HG03571 (cell line): ENCODE results near the gene KIF16B.

Source experiments
- ATAC-seq: cut with Tn5 transposase; IDR thresholded peaks from one replicate; pipeline ENCODE4 v1.9.1; 2021; ENCODE audit not compliant: unreplicated experiment

The KIF16B gene

DNA sequence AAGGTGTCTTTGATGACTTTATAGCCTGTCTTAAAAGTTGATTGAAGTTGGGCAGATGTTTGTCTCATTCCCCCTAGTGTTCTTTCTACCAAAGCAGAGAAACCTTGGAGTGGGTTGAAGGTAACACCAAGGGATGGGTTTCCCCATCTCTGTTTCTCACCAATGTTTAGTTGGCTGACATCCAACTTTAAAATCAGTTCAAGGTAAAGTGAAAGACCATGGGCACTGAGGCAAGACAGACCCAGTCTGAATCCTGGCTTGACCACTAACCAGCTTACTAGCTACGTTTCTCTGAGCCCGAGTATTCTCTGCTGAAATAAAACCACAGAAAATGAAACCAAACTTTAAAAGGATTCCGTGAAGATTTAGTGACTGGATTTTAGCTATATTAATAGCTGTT, 258.9 kb downstream of the KIF16B start:
- ATAC-seq, result peak; percentile 53

DNA sequence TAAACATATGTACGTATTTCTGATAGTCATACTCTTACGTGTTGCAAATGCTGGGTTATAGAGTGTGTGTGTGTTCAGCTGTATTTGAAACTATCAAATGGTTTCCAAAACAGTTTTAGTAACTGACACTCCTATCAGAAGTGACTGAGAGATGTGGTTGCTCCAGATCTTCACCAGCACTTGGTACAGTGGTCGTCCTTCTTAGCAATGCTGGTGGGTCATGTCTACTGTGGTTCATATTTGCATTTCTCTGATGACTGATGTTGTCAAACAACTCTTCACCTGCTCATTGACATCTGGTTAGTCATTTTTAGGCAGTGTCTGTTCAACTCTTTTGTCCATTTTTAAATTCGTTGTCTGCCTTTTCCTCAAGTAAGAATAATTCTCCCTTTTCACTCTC, 259.3 kb downstream of the KIF16B start:
- no peak for ATAC-seq

DNA sequence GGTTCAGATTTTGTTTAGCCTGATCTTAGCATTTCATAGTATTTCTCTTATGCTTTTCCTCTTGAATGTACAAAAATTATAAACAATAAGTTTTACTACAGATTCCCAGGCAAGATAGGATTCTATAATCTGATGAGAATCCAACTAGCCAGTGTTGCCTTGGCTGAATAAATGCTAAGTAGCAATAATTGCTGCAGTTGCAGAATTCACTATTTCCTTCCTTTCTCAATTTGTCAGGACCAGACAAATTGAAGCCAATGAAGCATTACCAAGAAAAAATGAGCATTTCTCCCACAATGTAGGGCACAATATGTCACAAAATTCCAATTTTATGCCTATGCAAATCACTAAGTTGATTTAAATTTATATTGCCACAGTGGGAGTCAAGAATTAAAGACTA, 260.2 kb downstream of the KIF16B start:
- no peak for ATAC-seq

DNA sequence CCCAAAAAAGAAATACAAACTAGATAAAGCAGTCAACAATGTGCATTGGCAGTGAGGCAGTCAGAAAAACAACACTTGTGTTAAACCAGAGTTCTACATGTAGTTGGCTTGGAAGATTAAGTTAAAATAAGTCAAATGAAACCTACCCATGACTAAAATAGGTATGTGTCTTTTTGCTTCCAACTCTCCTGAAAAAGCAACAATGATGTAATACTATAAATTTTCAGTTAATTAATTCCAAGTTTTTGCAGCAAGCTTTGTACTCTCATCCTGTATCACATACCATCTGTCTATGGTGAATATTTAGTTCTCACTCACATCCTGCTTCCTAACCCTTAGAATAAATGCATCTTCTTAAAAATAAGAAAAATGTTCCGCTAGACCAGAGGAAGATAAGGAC, 261.5 kb downstream of the KIF16B start:
- no peak for ATAC-seq

DNA sequence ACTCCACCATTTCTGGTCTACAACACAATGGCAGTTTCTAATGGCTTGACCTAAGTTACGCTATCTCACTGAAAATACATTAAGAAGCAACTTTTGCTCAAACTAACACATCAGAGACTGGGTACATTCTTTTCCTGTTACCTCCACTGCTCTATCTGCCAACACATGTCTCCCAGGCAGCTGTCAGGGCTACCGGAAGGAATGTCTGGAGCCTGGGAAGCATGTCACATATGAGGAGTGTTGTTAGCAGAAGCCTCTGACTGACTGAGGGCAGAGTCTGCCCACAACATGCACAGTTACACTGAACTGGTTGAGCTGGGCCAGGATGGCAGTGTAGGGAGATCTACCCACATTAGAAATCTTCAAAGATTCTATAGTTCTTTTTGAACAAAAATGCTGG, 264.5 kb downstream of the KIF16B start:
- ATAC-seq, result no peak

DNA sequence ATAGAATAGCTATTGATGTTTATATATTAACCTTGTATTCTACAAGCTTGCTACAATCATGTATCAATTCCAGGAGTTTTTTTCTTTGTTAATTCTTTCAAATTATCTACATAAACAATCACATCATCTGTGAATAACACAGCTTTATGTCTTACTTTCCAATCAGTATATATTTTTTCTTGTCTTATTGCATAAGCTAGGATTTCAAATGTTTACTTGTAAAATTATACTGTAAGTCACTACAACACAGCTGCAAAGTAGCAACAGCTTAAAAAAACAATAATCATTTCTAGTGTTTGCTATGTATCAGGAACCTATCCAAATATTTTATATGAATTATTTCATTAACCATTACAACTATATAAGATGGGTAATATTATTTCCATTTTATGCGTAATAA, 270.4 kb downstream of the KIF16B start:
- ATAC-seq, result no peak

DNA sequence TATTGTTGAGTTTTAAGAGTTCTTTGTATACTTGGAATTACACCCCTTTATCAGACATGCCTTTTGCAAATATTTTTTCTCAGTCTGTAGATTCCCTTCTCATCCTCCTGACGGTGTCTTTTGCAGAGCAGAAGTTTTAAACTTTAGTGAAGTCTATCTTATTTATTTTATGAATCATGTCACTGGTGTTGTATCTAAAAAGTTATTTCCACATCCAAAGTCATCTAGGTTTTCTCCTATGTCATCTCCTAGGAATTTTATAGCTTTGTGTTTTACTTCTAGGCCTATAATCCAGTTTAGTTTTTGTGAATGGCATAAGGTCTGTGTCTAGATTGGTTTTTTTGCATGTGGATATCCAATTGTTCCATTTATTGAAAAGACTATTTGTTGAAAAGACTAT, 271.3 kb downstream of the KIF16B start:
- ATAC-seq, result no peak

DNA sequence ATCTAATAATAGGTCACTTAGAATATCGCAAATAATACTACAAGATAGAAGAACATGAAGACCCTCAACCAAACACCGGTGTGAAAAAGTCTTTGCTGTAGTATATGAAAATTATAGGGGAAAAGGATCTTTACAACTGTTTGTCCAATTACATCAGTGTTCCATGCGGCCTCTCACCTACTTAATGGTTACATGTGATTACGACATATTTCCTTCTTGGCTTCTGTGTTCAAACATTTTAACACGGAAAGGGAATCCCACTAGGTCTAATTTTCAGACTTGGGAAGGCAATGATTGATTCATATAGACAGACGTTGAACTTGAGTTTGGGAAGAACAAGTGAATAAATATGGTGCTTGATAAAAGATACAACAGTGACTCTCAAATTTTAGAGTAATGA, 273.4 kb downstream of the KIF16B start:
- ATAC-seq, result no peak

DNA sequence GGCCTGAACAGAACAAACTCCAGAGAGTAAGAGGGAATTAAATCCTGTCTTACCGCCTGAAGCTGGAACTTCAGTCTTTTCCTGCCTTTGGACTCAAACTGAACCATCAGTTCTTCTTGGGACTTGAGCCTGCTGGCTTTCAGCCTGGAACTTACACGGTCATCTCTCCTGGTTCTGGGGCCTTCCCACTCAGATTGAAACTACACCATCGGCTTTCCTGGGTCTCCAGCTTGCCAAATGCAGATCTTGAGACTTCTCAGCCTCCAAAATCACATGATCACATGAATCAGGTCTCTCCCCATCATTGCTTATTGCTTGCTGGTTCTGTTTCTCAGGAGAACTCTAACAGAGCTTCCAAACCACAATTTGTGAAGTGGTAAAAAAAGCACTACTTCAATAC, 276.3 kb downstream of the KIF16B start:
- ATAC-seq, result no peak

DNA sequence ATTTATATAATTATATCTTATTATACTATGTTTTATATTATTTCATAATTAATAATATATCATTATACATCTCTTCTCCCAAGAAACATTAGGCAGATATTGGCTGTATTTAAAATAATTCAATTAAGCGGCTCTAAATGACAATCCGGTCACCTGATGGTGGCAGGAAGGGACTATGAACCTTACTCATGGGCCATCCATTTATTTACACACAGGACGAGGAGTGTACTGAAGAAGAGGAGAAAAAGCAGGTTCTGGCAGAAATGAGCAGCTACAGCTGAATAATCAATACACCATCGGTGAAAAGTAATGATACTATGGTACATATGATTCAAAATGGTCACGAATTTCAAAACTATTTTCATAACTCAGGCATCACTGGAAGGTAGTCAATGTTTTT, 277.7 kb downstream of the KIF16B start:
- no peak for ATAC-seq

DNA sequence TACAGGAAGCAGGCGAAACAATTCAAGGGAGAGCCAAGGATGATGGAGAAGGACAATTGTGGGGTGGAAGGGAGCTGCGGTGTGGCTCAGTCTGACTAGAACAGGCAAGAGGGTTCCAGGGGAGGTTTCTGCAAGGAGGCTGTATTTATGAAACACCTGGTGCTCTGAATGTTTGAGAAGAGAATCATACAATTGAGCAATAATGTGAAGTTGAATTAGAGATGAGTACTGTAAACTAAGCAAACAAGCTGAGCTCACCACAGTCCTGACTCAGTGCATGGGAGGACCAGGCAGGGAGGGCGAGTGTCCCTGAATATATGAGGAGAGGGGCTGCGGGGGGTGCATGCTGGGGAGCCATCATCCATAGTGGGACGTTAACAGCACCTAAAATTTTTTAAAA, 279.7 kb downstream of the KIF16B start:
- no peak for ATAC-seq

DNA sequence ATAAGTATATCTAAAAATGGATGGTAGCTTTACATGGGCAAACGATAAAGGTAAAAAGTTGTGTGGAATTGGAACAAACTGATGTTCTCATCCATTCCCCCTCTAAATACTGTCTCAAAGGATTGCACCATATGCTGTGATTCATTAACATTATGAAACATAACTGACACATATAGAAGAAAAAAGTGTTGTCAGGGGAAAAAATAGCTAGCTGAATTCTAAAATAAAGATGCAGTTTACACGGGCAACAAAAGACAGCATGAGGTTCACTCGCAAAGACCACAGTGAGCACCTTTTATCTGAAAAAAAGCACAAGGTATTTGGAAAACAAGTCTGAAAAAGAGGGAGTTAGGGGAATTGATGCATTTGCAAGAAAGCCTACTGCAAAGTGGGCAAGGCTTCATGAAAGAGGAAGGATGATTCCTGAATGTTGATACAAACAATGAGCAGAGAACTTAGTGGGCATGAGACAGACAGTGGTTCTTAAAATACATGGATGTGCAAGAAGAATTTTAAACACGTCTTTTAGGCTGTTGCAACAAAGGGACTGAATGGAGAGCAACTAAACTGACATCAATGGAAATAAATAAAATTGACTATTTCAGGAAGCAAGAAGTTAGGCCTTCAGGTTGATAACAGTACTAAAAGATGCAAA, 280.9 kb downstream of the KIF16B start:
- no peak for ATAC-seq

DNA sequence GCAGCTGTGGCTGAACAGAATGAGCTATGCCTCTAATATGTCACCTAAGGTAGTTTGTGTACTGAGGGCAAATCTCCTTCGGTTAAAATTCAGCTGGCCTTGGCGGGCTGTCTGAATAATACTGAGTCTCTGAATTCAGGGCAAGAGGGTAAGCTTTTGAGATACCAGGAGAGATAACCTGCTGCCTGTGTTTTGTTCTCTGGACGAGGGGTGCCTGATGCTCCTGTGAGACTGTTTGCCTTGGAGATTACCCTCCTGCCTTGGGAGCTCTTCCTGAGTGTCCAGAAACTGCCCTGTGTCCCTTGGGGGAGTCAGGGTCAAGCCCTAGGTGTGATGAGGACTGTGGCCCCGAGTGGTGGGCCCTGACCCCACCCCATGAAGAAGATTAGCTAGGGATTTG, 282.9 kb downstream of the KIF16B start:
- ATAC-seq, result no peak

DNA sequence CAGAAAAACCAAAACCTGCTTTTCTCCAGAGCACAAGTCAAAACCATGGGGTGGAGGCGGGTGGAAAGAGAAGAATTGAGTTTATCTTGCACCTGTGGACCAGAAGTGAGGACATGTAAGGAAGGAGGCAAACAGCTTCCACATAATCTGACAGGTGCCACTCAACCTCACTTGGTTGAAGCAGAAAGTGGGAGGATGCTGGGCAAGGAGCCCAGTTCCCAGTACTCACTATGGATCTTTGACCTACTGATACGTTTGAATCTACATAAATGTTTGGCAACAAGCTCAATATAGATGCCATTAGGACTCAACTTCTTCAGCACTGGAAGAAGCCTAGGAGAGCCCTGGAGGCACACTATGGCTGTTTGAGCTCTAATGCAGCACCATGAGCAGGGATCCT, 285.5 kb downstream of the KIF16B start:
- ATAC-seq, result no peak

DNA sequence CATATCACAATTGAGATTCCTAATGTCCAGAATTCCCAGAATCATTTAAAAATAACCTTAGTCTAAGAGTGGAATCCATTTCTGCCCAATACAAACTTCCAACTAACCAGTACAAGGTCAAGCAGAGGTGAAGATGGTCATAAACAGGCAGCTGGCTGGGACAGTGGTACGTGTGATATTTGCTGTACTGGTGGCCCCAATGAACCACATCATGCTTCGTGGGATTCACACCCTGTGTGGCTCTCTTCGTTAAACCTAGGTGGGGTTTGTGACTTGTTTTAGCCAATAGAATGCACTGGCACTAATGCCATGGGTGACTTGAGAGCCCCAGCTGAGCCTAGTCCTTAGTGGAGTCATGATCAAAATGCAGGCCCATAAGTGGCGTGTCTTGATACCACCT, 286.6 kb downstream of the KIF16B start:
- no peak for ATAC-seq

DNA sequence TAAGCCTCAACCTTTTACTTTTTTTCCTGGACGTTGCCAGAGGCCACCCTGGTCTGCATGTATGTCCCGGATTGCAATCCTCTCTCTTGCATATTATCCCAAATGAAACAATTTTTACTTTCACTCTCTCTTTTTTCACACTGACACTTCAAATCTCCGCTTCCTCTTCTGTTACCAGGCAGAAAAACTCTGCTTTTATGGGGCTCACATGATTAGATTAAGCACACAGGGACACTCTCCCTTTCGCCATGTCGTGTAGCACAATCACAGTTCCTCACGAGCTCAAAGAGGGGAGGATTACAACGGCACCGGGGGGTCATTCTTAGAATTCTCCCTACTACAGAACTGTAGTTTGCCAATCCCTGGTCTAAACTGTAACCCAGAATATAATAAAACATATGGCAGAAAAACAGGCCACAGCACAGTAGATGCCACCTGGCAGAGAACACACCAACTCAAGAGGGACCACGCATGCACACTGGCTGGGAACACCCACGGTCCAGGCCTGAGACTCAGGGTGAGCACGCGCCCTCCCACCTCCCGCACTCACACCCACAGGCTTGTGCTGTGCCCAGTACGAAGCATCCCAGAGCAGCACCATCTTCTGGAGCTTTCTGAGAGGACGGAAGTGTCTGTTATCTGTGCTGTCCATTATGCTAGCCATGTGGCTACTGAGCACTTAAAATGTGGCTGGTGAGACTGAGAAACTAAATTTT, 288.7 kb downstream of the KIF16B start:
- no peak for ATAC-seq

DNA sequence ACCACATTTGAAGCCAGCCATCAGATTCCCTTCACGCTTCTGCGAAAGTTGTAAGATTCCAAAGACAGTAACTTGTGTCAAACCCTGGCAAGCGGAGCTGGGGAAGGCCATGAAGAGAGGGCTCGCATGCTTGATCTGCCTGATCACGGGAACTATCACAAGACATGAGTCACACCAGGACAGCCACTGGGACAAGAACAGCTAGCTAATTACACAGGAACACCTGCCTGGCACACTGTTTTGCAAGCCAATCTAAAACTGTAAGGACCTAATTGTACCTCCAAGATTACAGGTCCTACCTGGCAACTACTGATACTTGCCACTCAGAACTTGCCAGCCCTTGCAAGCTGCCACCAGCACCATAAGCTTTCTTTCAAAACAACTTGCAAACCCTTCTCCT, 289.3 kb downstream of the KIF16B start:
- no peak for ATAC-seq

DNA sequence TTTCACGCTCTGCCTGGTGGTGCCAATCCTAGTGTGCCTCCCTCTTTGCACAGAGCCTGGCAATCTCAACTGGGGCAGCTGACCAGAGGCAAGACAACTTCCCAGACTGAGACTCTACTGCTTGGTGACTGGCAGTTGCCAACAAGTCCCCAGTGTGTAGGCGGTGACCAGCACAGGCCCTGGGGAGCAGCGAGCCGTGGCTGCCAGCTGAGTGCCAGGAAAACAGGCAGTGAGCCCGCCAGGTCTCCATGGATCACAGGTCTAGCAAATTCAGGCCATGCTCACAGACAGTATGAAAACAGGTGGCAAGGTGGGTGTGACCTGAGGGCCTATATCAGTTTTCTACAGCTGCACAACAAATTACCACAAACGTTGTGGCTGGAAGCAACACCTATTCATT, 289.9 kb downstream of the KIF16B start:
- no peak for ATAC-seq

DNA sequence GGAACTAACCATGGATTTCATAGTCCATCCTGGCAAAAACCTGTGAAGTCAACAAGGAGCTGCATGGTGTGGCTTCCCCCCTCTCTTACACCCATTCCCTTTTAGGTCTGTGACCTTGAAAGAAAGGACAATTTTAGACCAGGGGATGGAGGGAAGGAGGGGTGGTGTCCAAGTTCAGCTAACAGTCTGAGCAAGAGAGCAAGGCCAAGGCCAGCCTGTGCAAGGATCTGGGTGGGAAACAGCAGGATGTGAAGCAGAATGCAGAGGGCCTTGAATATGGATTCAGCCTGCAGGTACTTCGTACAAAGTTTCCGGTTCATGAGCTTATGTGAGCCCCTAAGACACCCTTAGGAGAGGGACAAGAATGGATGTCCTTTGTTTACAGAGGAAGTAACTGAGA, 293.0 kb downstream of the KIF16B start:
- no peak for ATAC-seq

DNA sequence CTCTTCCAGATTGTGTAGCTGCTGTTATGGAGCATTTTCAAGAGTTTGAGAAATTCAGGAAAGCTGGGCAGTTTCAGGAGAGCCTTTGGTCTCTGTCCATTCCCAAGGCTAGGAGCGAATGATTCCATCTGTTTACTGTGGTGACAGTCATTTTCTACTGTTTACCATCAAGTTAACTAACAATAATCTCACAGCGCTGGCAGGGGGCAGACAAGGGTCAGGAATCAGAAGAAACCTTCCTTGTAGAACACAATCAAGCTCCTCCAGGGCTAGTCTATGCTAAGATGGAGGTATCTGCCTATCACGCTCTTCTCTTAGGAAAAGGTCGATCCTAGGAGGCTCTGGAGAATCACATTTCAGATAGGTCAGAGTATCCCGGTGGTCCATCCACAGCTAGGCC, 293.9 kb downstream of the KIF16B start:
- ATAC-seq, result no peak

DNA sequence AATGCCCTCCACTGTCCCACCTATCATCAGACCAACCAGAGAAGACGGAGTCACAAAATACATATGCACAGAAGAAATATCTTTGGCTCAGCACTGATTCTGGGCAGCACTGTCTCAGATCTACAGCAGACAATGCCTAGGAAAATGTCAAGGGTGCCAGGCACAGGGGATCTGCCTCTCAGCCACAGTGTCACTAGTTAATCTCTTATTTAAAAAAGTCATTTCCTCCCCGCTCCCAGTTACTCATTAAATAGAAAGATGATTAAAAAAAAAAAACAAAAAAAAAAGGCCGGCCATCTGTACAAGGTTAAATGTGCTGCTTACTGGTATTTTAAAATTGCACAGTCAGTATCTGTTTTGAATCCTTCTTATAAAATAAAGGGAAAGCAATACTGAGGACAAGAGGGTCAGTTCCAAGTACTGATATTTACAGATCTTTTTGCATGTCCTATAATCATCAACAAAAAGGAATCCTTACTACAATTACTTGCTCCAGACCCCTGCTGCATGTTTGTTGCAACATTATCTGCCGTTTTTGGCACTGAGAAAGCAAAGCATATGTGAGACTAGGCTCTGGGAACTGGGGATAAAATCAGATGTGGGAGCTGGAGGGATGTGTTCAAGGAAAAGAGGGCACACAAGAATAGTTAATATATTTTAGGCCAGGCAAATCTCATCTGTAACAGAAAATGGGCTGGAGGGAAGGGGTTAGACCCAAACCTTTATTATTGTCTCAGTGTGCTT, 299.3 kb downstream of the KIF16B start:
- no peak for ATAC-seq

DNA sequence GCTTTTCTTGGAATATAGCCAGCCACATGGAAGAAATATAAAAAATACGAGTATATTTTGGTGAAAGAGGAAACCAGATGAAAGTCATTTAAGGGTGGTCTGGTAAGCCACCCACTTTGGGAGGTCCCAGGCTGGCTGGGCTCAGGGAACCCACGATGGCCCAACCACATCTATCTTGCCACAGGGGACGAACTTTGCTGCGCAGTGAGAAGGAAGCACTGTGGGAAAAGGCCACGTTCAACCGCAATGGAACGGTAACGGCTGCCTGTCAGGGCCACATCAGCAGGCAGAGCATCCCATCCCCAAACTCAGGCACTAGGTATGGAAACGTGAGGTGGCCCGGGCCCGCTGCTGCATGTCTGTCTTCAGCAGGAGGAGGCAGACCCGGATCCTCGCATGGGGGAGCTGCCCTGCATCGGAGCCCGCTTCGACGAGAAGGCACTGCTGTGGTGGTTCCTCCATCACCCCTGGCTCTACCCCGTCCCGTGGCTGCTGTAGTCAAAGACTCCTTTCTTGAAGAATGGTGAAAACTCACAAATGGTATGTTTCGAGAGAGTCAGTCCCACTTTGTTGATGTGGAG, 300.4 kb downstream of the KIF16B start:
- no peak for ATAC-seq
